ENCODE data around the gene CACNG3. TPM values are rescaled to one million over a fixed set of nuclear protein-coding genes. Genes with fewer than 3 reads are reported as not detected.
"Not testable (repeated sequence)": the region's sequence is repeated elsewhere in the genome, so short reads cannot be mapped to it uniquely, and the experiment has no call there.

Gene CACNG3
- polyA plus RNA-seq, 4 donors: not detected

DNA sequence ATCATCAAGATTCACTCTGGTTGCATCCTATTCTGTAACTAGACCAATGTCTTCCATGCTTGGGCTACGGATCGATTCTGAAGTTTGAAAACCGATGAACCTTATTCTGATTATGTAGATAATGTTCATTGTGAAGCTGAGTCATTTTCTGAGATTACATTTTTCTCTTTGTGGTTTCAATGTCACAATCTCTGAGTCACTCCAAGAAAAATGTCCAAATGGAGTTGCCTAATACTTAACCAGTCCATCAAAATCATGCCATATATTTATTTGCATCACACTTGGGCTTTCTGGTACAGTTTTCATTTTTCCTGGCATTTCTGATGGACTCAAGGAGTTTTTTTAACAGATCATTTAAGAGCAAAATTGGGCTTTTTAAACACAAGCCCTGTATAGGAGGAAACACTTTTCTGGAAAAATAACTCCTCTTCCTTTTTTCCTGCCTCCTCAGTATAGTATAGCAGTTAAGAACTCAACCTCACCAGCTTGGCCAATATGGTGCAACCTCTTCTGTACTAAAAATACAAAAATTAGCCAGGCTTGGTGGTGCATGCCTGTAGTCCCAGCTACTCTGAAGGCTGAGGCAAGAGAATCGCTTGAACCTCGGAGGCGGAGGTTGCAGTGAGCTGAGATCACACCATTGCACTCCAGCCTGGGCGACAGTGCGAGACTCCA is 17.5 kb downstream of the CACNG3 start:
- DNase-seq (ENCODE audit: low read depth in 4 of 4, low spot score in 3 of 4): no peak

GRCh38 chr16:24275413-24275812 is 19.3 kb downstream of the CACNG3 start:
- no peak for DNase-seq (ENCODE audit: low read depth in 4 of 4, low spot score in 3 of 4)

DNA sequence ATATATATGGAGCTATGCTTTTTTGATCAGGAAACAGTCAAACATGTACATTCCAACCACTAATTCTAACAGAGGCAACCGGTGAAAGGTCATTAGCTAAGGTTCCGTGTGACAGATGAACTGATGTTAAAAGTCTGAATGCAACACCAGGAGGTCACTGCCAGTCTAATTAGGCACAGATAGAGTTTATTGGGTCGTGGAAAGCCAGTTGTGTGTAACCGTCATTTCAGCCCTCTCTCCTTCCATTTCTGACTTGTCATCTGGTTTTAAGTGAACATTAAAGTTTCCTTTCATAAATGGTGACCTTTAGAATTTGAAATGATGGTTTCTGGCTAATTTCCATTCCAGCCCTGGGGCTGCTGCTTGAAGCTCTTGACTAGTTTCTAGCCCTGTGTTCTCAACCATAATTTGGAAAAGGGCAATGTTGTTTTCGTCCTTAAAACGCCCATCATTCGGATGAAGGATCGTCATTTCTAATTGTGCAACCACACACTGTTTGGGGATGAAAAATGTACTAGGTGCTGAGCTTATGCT is 23.9 kb downstream of the CACNG3 start:
- no peak for DNase-seq (ENCODE audit: low read depth in 4 of 4, low spot score in 3 of 4)

DNA sequence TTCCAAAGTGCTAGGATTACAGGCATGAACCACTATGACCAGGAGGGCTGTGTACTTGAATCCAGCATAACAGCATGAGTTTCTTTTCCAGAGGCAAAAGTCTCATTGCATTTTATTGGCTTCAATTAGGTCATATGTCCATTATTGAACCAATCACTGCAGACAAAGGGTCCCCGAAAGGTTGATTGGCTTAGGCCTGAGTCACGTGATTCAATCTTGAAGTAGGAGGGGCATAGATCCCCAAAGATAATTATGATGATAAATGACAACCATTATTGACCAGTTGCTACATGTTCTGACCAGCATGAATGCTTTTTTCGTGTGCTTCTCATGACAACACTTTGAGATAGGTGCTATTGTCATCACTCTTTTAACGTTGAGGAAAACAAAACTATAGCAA is 25.3 kb downstream of the CACNG3 start:
- DNase-seq (ENCODE audit: low read depth in 4 of 4, low spot score in 3 of 4): no peak

DNA sequence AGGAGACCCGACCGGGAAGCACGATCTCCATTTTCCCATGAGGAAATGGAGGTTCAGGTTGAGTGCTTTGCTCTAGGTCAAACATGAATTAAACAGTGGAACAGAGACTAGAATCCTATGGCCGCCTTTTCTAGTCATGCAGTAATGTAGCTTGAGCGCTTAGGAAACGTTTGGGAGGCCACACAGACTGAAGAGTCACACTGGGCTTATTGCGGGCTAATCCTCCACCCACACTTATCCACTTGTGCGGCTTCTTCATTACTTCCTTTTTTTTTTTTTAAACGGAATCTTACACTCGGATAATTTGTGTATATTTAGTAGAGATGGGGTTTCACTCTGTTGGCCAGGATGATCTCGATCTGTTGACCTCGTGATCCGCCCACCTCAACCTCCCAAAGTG is 26.0 kb downstream of the CACNG3 start:
- DNase-seq (ENCODE audit: low read depth in 4 of 4, low spot score in 3 of 4): no peak

DNA sequence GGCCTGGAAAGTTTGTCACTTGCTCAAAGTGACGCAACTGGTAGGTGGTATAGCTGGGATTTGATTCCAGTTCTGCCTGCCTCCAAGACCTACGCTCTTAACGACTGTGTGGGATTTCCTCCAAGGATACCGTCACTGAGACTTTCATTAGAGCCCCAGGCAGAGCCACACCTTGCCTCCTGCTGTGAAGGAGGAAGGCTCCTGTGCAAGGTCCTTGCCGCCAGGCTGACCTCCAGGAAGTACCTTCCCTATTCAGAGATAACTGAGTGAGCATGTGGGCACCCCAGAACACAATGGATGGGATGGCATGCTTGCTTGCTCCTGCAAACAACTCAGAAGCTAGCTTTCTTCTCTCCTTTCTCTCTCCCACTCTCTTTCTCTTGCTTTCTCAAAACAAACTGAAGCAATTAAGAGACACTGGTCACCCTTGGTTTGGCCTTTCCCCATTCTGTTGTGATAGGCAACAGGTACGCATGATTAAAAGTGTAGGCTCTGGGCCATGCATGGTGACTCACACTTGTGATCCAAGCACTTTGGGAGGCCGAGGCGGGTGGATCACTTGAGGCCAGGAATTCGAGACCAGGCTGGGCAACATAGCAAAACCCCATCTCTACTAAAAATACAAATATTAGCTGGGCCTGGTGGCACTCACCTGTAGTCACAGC is 30.7 kb downstream of the CACNG3 start:
- DNase-seq (ENCODE audit: low read depth in 4 of 4, low spot score in 3 of 4): no peak

DNA sequence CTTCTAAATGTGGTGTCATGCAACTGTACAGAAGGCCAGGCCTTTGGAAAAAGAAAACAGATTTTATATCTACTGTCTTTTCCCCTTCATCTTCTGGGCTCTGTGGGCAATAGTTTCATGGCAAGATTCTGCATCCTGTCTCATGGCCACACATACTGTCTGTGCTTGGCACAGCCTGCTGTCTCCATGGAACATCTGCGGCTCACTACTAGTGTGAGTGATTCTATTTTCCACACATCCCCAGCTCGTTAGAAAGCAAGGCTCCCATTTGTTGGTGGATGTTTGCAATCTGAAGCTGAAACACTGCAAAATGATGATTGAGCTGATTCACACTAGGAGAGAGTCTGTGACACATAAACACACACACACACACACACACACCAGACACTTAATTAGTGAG is 32.4 kb downstream of the CACNG3 start:
- no peak for DNase-seq (ENCODE audit: low read depth in 4 of 4, low spot score in 3 of 4)

- DNase-seq (ENCODE audit: low read depth in 4 of 4, low spot score in 3 of 4): no peak
Observed at GRCh38 chr16:24289166-24289700, 33.1 kb downstream of the CACNG3 start.

DNA sequence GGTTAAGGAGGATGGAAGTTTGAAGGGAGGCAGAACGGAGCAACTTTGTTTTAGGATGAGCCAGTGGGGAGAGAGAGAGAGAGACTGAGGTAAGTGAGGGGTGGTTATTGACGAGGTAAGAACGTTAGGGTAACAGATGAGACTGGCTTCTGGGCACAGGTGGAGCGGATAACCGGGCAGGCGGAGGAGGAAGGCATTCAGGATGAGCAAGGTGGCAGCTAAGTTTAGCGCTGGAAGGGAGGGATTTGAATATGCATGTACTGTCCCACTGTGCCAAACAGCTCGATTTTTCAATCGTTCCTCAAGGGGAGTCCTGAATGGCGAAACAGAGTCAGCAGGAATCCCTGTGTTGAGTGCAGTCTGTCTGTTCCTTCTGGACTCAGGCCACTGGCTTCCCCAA is 35.8 kb downstream of the CACNG3 start:
- no peak for DNase-seq (ENCODE audit: low read depth in 4 of 4, low spot score in 3 of 4)

- DNase-seq (ENCODE audit: low read depth in 4 of 4, low spot score in 3 of 4): no peak
Observed at GRCh38 chr16:24294131-24294530, 38.0 kb downstream of the CACNG3 start.

GRCh38 chr16:24297375-24297774 is 41.2 kb downstream of the CACNG3 start:
- no peak for DNase-seq (ENCODE audit: low read depth in 4 of 4, low spot score in 3 of 4)

DNA sequence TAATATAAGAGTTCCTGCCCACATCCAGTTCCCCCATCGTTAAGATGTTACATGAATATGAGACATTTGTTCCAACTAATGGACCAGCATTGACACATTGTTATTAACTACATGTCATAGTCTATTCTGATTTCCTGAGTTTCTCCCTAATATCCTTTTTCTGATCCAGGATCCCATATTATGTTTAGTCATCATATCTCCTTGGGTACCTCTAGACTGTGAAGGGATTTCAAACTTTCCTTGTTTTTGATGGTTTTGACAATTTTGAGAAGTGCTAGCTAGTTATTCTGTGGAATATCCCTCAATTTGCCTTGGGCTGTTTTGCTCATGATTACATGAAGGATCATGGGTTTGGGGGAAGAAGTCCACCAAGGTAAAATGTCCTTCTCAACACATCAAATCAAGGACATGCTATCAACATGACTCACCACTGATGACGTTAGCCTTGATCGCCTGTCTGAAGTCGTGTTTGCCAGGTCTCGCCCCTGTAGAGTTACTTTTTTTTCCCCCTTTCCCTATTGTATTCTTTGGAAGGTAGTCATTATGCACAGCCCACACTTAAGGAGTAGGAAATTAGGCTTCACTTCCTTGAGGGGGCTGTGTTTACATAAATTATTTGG is 42.5 kb downstream of the CACNG3 start:
- no peak for DNase-seq (ENCODE audit: low read depth in 4 of 4, low spot score in 3 of 4)

DNA sequence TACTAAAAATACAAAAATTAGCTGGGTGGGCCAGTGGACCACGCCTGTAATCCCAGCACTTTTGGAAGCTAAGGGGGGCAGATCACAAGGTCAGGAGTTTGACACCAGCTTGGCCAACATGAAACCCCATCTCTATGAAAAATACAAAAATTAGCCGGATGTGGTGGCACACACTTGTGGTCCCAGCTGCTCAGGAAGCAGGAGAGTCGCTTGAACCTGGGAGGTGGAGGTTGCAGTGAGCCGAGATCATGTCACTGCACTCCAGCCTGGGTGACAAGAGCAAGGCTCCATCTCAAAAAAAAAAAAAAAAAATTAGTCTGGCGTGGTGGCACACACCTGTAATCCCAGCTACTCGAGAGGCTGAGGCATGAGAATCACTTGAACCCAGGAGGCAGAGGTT is 44.6 kb downstream of the CACNG3 start:
- not testable (repeated sequence) for DNase-seq (ENCODE audit: low read depth in 4 of 4, low spot score in 3 of 4)

- no peak for DNase-seq (ENCODE audit: low read depth in 4 of 4, low spot score in 3 of 4)
Observed at GRCh38 chr16:24302636-24303035, 46.5 kb downstream of the CACNG3 start.

DNA sequence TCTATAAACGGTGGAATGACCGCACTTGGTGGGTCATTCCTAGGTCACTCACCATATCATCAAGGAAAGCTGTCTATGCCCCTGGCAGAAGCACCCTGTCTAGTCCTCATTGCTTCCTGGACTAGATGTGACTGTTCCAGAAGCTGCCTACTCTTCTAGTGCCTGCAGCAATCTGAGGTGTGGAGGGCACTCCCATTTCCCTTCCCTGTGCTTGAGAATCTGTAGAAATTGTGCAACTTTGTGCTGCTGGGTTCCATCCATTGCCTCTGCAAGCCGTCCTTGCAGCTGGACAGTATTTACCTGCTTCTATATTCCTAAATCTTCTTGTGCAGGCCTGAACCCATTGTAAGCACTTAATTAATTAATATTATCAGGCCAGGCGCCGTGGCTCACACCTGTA is 52.1 kb downstream of the CACNG3 start:
- no peak for DNase-seq (ENCODE audit: low read depth in 4 of 4, low spot score in 3 of 4)

DNA sequence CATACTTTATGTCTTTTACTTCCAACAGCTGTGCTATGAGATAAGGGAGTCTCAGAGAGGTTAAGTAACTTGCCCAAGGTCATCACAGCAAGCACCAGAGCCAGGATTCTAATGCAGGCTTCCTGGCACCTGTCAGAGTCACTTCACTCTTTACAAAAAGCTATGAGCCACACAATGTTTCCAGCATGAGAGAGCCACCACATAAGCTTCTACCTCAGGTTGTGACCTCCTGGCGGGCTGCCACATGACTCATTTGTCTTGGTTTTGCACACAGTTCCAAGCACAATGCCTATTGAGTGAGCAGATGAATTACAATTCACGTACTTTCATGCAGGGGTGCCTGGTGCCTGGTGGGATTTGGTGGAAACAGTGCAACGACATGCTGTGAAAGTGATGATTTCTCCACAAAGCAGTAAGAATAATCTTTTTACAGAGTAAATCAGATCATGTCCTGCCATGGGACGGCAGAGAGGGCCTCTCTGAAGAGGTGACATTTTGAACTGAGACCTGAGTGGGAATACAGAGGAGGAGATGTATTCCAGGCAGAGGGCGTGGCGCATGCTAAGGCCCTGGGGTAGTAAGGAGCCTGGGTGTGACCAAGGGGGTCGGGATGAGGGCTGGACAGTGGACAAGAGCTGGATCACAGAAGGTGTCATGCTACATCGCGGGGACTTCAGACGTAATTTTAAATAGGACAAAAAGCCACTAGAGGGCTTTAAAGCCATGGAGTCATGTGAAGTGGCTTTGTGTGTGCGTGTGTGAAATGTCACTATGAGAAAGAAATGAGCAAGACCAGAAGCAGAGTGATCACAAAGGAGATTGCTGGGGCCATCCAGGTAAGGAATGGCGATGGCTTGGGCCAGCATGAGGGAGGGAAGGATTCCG is 53.4 kb downstream of the CACNG3 start:
- no peak for DNase-seq (ENCODE audit: low read depth in 4 of 4, low spot score in 3 of 4)

- DNase-seq (ENCODE audit: low read depth in 4 of 4, low spot score in 3 of 4): no peak
Observed at GRCh38 chr16:24315343-24315742, 59.2 kb downstream of the CACNG3 start.

DNA sequence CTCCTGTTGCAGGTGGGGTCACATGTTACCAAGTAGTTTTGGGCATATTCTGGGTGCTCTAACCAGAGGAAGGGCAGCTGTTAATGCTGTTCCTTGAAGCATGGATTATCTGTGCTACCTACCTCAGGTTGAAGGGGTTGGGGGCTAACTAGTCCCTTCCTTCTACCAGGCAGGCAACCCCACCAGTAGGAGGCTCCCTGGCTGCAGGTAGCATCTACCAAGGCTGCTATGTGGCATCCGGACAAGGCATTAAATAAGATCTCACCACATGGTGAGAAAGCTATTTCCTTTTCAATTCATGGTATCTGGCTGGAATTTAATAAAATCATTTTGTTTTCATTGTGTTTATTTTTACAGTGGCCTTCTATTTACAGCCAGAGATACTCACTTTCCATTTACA is 62.5 kb downstream of the CACNG3 start:
- no peak for DNase-seq (ENCODE audit: low read depth in 4 of 4, low spot score in 3 of 4)

DNA sequence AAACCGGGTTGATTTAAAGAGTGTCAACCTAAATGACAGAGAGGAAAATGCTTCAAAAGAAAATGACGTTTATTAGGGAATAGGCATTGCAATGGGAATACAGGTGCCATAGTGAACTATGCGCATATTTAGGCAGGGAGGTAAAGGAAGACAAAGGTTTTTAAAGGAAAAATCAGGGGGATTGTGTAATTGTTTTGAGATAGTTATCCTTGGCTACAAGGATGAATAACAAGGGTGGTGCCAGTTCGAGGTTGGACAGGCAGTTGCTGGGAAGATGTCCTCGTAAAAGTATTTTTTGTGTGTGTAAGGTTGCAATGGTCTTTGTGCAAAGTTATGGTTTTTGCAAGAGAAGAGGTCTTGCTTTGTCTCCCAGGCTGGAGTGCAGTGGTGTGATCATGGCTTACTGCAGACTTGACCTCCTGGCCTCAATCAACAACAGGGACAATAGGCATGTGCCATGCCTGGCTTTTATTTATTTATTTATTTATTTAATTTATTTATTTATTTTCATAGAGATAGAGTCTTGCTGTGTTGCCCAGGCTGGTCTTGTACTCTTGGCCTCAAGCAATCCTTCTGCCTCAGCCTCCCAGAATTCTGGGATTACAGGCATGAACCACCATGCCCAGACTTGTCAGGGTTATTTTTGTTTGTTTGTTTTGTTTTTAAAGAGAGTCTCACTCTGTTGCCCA is 63.1 kb downstream of the CACNG3 start:
- no peak for DNase-seq (ENCODE audit: low read depth in 4 of 4, low spot score in 3 of 4)

GRCh38 chr16:24322106-24322505 is 66.0 kb downstream of the CACNG3 start:
- DNase-seq (ENCODE audit: low read depth in 4 of 4, low spot score in 3 of 4): no peak

All from left renal pelvis (tissue), 4 donors.